NCI-H128 (cell line): Measurements from ENCODE around the gene FOXP4.

Experiments
- DNase-seq: peaks from one replicate; lab custom pipeline; 2025; ENCODE audit not compliant: unreplicated experiment; lab: John Stamatoyannopoulos, UW

The FOXP4 gene

GRCh38 chr6:41622206-41622988, 76.2 kb downstream of the FOXP4 start:
- DNase-seq, result no peak

GRCh38 chr6:41623330-41623729, 77.1 kb downstream of the FOXP4 start:
- no peak for DNase-seq

DNA sequence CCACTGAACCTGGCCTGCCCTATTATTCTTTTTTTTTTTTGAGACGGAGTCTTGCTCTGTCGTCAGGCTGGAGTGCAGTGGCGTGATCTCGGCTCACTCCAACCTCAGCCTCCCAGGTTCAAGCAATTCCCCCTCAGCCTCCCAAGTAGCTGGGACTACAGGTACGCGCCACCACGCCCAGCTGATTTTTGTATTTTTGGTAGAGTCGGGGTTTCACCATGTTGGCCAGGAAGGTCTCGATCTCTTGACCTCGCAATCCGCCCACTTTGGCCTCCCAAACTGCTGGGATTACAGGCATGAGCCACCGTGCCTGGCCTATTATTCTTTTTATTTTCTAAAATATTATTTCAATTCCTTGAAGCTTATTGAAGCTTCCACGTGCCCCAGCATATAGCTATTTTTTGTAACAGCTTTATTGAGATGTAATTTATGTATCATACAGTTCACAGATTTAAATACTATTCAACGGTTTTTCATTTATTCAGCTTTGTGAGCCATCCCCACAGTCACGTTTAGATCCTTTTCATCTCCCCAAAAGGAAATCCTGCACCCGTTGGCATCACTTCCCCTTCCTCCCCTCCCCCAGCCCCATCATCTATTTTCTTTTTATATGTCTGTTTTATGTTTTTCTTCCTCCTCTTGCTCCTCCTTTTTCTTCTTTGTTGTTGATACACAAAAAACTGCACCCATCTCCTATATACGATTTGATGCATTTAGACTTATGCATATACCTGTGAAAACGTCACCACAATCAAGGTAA, 78.6 kb downstream of the FOXP4 start:
- DNase-seq, result no peak

GRCh38 chr6:41625442-41625841, 79.3 kb downstream of the FOXP4 start:
- DNase-seq, result no peak

DNA sequence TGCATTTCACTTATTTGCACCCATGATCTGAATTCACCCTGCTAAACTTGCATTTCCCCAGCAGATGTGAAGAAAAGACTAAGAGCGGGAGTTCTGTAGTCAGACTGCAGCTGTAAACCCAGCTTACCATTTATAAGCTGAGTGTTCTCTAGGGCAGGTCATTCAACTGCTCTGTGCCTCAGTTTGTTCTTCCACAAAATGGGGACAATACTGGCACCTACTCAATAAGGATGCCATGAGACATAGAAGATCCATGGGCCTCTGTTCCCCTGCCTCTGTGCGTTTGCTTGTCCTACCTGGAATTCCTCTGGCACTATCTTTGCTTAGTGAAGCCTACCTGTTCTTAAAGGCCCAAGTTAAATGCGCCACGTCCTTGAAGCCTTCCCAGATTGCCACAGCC, 79.8 kb downstream of the FOXP4 start:
- no peak for DNase-seq

DNA sequence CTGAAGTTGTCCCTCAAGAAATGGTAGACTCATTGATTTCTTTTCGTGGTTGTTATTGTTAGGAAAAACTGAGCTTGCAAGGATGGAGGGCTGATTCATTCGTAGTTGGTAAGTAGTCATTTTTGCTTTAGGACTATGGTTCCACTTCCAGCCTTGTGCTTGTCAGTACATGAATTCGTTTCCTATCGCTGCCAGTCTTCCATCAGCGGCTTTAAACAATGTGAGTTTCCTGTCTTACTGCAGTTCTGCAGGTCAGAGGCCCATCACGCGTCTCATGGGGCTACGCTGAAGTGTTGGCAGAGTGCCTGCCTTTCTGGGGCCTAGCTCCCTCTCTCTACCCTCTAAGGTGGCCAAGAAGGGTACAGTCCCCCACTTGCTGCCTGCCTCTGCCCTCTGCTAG, 80.7 kb downstream of the FOXP4 start:
- DNase-seq, result no peak

DNA sequence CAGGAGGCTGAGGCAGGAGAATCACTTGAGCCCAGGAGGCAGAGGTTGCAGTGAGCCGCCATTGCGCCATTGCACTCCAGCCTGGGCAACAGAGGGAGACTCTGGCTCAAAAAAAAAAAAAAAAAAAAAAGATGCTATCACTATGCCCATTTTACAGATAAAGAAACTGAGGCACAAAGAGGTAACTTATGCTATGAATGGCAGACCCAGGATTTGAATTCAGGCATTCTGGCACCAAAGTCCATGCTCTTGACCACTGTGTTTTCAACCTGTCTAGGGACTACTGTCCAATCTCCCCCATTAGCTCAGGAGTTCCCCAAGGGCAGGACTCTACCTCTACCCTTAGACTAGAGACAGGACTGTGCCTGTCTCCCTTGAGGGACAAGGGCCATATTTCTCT, 82.9 kb downstream of the FOXP4 start:
- DNase-seq, result no peak

GRCh38 chr6:41630069-41630468, 83.9 kb downstream of the FOXP4 start:
- DNase-seq, result no peak

DNA sequence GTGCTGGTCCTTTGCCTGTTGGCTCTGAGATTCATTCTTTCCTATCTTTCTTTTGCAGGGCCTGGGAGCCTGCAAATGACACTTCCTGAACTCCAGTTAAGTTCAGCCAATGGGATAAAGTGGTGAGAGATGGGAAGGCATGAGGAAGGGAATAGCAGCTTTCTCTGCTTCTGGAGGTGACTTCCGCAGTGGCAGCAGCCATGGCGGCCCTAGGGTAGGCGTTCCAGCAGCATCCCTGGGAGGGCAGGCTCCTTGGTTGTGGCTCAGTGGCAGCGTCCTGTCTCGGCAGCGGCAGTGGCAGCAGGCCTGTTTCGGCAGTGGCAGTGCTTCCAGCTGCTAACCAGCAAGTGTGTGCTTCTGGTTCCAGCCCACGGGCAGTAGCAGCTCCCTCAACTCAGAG, 84.8 kb downstream of the FOXP4 start:
- no peak for DNase-seq

DNA sequence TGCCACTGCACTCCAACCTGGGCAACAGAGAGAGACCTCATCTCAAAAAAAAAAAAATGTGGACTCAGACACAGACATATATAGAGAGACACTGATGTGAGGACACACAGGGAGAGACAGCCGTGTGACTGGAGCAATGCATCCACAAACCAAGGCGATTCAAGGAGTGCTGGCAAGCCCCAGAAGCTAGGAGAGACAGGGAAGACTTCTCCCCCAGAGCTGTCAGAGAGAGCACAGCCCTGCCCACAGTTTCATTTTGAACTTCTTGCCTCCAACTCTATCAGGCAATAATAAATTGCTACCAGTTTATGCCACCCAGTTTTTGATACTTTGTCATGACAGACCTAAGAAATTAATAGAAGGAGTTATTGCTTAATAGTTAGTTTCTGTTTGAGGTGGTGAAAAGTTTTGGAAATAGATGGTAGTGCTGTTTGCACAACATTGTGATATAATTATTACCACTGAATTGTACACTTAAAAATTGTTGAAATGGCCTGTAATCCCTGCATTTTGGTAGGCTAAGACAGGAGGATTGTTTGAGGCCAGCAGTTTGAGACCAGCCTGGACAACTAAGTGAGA, 87.0 kb downstream of the FOXP4 start:
- no peak for DNase-seq

DNA sequence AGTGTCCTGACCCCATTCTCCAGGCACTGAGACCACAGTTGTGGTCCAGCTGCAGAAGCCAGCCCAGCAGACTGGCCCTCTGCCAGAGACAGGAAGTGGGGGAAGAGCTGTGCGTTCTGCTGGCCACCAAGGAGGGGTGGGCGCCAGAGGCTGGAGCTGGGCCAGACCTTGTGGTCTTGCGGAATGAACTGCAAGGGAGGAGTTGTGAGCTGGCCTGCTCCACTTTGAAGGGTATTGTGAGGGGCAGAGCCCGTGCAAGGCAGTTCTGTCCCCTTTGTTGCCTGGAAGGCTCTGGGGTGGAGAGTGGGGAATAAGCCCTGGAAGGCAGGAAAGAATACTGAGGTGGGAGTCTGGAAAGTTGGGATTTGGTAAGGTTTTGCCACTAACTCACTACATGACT, 88.5 kb downstream of the FOXP4 start:
- no peak for DNase-seq

- DNase-seq, result no peak
Observed at GRCh38 chr6:41635365-41635764, 89.2 kb downstream of the FOXP4 start.

- no peak for DNase-seq
Observed at GRCh38 chr6:41636833-41637193, 90.6 kb downstream of the FOXP4 start.

DNA sequence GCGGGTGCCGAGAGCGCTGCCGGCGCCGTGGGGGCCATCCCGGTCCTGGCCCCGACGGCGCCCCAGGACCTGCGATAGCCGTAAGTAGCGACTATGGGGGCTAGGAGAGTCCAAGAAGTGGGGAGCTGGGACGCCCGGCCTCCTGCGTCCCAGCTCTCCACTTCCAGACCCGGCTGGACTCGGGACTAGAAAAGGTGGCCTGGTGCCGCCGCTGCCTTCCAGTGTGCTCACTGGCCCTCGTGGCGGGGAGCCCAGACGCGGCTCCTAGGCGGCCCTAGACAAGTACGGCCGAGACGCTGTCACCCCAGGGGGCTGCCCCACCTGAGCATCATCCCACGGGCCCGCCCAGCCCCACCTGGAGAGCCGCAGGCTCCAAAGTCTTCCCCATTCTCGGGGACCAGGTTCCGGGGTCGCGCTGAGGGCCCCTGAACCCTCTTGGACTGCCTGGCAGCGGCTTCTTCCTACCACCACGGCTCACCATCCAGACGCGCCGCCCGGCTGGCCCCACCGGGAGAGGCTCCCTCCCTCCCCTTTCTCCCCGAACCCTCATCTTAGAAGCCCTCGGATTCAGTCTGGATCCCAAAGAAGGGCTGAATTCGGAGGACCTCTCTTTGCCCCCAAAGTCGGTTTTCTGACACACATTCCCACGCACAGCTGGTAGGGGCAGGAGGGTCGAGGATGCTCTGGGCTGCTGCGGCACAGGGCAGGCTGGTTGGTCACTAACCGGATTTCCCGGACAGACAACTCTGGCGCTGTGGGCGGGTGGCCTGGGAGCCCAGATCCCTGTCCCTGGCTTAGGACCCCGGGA, 91.2 kb downstream of the FOXP4 start:
- DNase-seq, result no peak

DNA sequence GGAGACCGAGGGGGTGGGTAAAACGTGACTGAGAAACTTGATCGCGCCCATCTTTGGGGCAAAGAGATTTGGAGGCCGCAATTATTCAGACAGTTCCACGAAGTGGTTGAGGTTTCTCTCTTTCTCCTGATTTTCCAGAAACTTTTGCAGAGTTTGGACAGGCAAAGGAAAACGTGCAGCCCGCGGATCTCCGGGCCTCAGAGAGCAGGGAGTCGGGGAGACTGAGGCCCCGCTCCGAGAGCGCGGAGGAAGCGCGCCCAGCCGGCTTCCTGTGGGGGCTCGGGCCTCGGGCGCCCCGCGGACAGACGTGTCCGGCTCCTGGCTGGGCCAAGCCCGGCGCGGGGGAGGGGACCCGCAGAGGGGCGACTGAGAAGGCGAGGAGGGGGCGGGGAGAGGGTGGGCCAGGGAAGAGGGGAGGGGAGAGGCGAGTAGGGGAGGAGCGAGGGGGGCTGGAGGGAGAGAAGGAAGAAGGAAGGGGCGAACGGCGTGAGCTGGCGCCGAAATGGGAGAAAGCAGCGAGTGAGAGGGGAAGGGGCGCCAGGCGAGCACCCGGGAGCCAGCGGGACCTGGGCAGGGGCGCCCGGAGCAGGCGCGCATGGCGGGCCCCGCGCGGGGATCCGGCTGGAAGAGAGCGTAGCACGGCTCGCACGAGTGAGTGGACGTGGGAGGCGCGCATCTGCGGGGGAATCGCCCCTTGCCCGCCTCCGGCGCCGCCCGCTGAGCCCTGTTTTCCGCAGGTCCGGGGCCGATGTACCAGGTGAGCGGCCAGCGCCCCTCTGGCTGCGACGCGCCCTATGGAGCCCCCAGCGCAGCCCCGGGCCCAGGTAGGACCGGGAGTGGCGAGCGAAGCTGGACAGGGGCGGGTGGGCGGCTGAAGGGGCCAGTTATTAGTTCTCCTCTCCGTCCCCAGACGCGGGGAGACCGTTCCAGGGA, 92.1 kb downstream of the FOXP4 start, which contains the start of gene MDFI:
Gene MDFI, plus strand, starts transcription at position 467 of the 933 bp plus-strand sequence. Its CDS starts 282 bp downstream, at position 749.
- DNase-seq, result no peak

DNA sequence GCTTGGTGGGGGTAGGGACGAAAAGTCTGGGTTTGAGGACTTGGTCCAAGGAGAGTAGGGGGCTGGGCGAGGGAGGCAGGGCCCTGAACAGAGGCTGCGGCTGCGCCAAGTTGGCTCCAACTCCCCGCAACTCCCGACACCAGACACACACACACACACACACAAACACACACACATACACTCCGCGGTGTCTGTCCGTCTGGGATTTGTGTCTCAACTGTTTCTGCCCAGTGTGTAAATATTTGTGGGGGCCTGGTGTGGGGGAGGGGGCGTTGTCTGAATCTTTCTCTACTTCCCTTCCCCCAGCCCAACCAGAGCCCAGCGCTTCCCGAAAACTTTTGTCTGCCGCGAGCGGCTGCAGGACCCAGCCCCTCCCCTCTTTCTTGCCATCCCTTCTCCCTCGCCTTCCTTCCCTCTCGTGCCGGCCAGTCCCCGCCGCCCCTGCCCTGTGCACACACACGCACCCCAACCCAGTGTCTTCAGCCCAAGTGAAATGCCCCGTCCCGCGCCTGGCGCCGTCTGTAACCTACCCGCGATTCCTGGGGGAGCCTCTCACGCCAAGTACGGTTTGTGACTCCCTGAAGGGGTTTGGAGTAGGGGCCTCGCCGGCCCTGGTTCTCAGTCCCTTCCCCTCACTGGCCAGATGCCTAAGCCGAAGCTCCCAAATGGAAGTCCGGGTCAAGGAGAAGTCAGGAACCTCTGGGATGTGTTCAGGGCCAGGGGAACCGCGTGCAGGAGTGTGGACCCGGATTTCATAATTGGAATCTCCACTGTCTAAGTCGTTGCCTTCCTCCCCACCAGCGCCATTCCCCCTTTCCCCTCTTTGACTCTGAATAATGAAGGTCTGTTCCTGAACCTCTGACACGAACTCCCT, 93.0 kb downstream of the FOXP4 start:
- no peak for DNase-seq

DNA sequence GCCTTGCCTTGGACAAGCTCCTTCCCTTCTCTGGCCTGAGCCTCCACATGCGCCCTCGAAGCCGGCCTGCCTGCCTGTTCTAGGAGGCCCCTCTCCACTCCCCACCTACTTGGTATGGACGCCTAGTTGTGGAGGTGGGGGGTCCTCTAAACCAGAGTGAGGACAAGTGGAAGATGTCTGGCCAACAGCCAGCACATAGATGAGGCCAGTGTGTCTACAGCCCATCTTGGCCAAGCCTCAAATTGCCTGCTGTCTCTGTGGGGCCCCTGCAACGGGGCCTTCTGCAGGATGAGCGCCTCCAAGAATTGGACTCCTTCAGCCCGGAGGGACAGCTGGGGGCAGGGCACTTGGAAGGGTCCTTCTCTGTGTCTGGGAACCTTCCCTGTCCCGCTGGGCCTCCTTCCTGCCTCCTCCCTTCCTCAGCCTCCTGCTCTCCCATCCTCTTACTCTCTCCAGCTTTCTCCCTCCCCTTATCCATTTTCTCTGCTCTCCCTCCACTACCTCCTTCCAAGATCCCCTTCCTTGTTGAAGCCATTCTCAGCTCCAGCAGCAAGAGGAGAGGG, 93.7 kb downstream of the FOXP4 start:
- DNase-seq, result no peak

- DNase-seq, result no peak
Observed at GRCh38 chr6:41640426-41640825, 94.2 kb downstream of the FOXP4 start.

GRCh38 chr6:41641352-41641925, 95.3 kb downstream of the FOXP4 start:
- no peak for DNase-seq
